GM18873 (cell line): ENCODE data around the gene EPHA7.

Experiments
- ATAC-seq: cut with Tn5 transposase; IDR thresholded peaks from one replicate; pipeline ENCODE4 v1.9.1; 2021; ENCODE audit warnings: mild to moderate bottlenecking, moderate library complexity, moderate number of reproducible peaks; ENCODE audit not compliant: unreplicated experiment, low FRiP score

Gene EPHA7

GRCh38 chr6:93329301-93330000 is 89.9 kb downstream of the EPHA7 start:
- no peak for ATAC-seq

- no peak for ATAC-seq
Measured at GRCh38 chr6:93327857-93328256, 91.5 kb downstream of the EPHA7 start.

GRCh38 chr6:93325761-93326160 is 93.6 kb downstream of the EPHA7 start:
- no peak for ATAC-seq

- ATAC-seq = no peak
Measured at GRCh38 chr6:93323630-93324029, 95.7 kb downstream of the EPHA7 start.

GRCh38 chr6:93322651-93323050 is 96.7 kb downstream of the EPHA7 start:
- ATAC-seq = no peak

- ATAC-seq = no peak
Measured at GRCh38 chr6:93319304-93319703, 100.1 kb downstream of the EPHA7 start.

GRCh38 chr6:93318121-93318520 is 101.2 kb downstream of the EPHA7 start:
- ATAC-seq = no peak

- ATAC-seq = no peak
Measured at GRCh38 chr6:93317592-93317991, 101.8 kb downstream of the EPHA7 start.

GRCh38 chr6:93307505-93308409 is 111.6 kb downstream of the EPHA7 start:
- no peak for ATAC-seq

GRCh38 chr6:93305088-93305487 is 114.3 kb downstream of the EPHA7 start:
- ATAC-seq = no peak

- ATAC-seq = no peak
Measured at GRCh38 chr6:93304505-93304904, 114.9 kb downstream of the EPHA7 start.

GRCh38 chr6:93300661-93301060 is 118.7 kb downstream of the EPHA7 start:
- no peak for ATAC-seq

GRCh38 chr6:93299622-93300021 is 119.7 kb downstream of the EPHA7 start:
- ATAC-seq = no peak

GRCh38 chr6:93295631-93296030 is 123.7 kb downstream of the EPHA7 start:
- no peak for ATAC-seq

GRCh38 chr6:93294879-93295278 is 124.5 kb downstream of the EPHA7 start:
- no peak for ATAC-seq

GRCh38 chr6:93293872-93294271 is 125.5 kb downstream of the EPHA7 start:
- ATAC-seq = no peak

- no peak for ATAC-seq
Measured at GRCh38 chr6:93293460-93293859, 125.9 kb downstream of the EPHA7 start.

- no peak for ATAC-seq
Measured at GRCh38 chr6:93282521-93283031, 136.8 kb downstream of the EPHA7 start.

- no peak for ATAC-seq
Measured at GRCh38 chr6:93278241-93278640, 141.1 kb downstream of the EPHA7 start.

GRCh38 chr6:93272896-93273295 is 146.5 kb downstream of the EPHA7 start:
- ATAC-seq = no peak

- no peak for ATAC-seq
Measured at GRCh38 chr6:93272211-93272610, 147.1 kb downstream of the EPHA7 start.
